Posterior vena cava (tissue), 2 donors: ENCODE measurements around the gene PTPRT. TPM values are rescaled to one million over a fixed set of nuclear protein-coding genes. Genes with fewer than 3 reads are reported as not detected.

Source experiments
- DNase-seq: peaks from one replicate; pipeline ENCODE4 v3.0.0-alpha.2; 2020; ENCODE audit warnings: low spot score
- intact Hi-C, 2 donors: fragments of 100-400 bp; cut with DNase I; formaldehyde crosslinking; loops; one replicate each; pipeline versions ENCODE4 v1.14.1 to v1.14.2; 2022 to 2023
- long read RNA-seq, 2 donors: library from polyadenylated mRNA; unstranded; transcript quantifications; one replicate each; pipeline ENCODE4 v2.0.0, GENCODE V29; 2020 to 2021
- total RNA-seq, 2 donors: library from RNA; stranded (reverse); fragmentation: NEBNext Ultra II Directional; extraction: Animal tissue kit (Norgen Biotek cat#: 25700); gene quantifications; one replicate each; pipeline ENCODE4 v1.2.1, GENCODE V29; 2021
- donor health status: DM: yes; HTN: yes; CAD: no.
- donor health status: DM: yes; HTN: yes; CAD: no.

Gene PTPRT
- total RNA-seq: under 1 TPM; 0.10 to 0.19 TPM
- long read RNA-seq, donor 1: 0 reads
- long read RNA-seq, donor 2: 0 reads

- intact Hi-C loops: loop anchor here in 1 of 2 donors (5.0 kb wide), 1 partner anchor 1447 kb away; no protein-coding TSS in a partner anchor
- DNase-seq: no peak
These were observed at the start of gene PTPRT for GRCh38 chr20:43189554-43190331. Gene PTPRT (minus strand): TSS chr20:43189906. CDS start chr20:43189733, 173 bp downstream.

GRCh38 chr20:43238833-43239232 lies 49.1 kb upstream of the PTPRT start:
- intact Hi-C loops: no loop called here
- no peak for DNase-seq

GRCh38 chr20:43238266-43238665 lies 48.6 kb upstream of the PTPRT start:
- DNase-seq: no peak
- intact Hi-C loops: no loop called here

GRCh38 chr20:43237651-43238168 lies 48.0 kb upstream of the PTPRT start:
- intact Hi-C loops: no loop called here
- DNase-seq: no peak

GRCh38 chr20:43235998-43236397 lies 46.3 kb upstream of the PTPRT start:
- DNase-seq: no peak
- intact Hi-C loops: no loop called here

GRCh38 chr20:43231829-43232228 lies 42.1 kb upstream of the PTPRT start:
- DNase-seq: no peak
- intact Hi-C loops: no loop called here

- intact Hi-C loops: no loop called here
- no peak for DNase-seq
These were observed 40.0 kb upstream of the PTPRT start for GRCh38 chr20:43229696-43230095.

- DNase-seq: no peak
- intact Hi-C loops: no loop called here
These were observed 30.9 kb upstream of the PTPRT start for GRCh38 chr20:43220612-43221011.

GRCh38 chr20:43210901-43211300 lies 21.2 kb upstream of the PTPRT start:
- intact Hi-C loops: no loop called here
- DNase-seq: no peak

- intact Hi-C loops: no loop called here
- DNase-seq: no peak
These were observed 20.1 kb upstream of the PTPRT start for GRCh38 chr20:43209831-43210230.

GRCh38 chr20:43205699-43206098 lies 16.0 kb upstream of the PTPRT start:
- intact Hi-C loops: no loop called here
- no peak for DNase-seq

GRCh38 chr20:43202100-43202499 lies 12.4 kb upstream of the PTPRT start:
- intact Hi-C loops: no loop called here
- no peak for DNase-seq

GRCh38 chr20:43198607-43199006 lies 8.9 kb upstream of the PTPRT start:
- DNase-seq: no peak
- intact Hi-C loops: loop anchor here in 1 of 2 donors (5.0 kb wide), 1 partner anchor 541 kb away; no protein-coding TSS in a partner anchor

GRCh38 chr20:43196243-43196642 lies 6.5 kb upstream of the PTPRT start:
- DNase-seq: no peak

GRCh38 chr20:43194137-43194536 lies 4.4 kb upstream of the PTPRT start:
- intact Hi-C loops: no loop called here
- no peak for DNase-seq

More at GRCh38 chr20:43196243-43196642, 6.5 kb upstream of the PTPRT start:
- intact Hi-C loops: loop anchor here in 1 of 2 donors (5.0 kb wide), 1 partner anchor 539 kb away; no protein-coding TSS in a partner anchor

- no peak for DNase-seq
- intact Hi-C loops: no loop called here
These were observed 3.7 kb upstream of the PTPRT start for GRCh38 chr20:43193443-43193842.

- intact Hi-C loops: no loop called here
- DNase-seq: no peak
These were observed 2.5 kb upstream of the PTPRT start for GRCh38 chr20:43191946-43192863.

GRCh38 chr20:43191143-43191542 lies 1.4 kb upstream of the PTPRT start:
- intact Hi-C loops: no loop called here
- no peak for DNase-seq

- intact Hi-C loops: no loop called here
- DNase-seq: no peak
These were observed 737 bp upstream of the PTPRT start for GRCh38 chr20:43190332-43190953.
